H1 (cell line): Measurements from ENCODE around the gene CHI3L1. TPM values are rescaled to one million over a fixed set of nuclear protein-coding genes. Genes with fewer than 3 reads are reported as not detected.

Experiments
- CTCF ChIA-PET: fragments of 300-600 bp; sonication (Branson Sonifier 250); formaldehyde crosslinking; loops from one replicate; lab custom pipeline; 2021; ENCODE audit not compliant: partially characterized antibody; lab: Charles Lee
- POLR2A ChIA-PET: fragments of 300-600 bp; sonication (Branson Sonifier 250); formaldehyde crosslinking; loops from one replicate; lab custom pipeline; 2021; ENCODE audit warnings: inconsistent platforms; ENCODE audit not compliant: partially characterized antibody; lab: Charles Lee
- DNase-seq, 2 experiments: peaks; one replicate each; pipeline versions ENCODE4 v3.0.0 to v3.0.0-alpha.2; 2010 to 2022; ENCODE audit warnings: low spot score in 2 of 2, low read depth in 1 of 2, mixed read lengths in 1 of 2
- FAIRE-seq: peaks from 2 replicates; lab custom pipeline; 2011; peaks lifted over from hg19 to GRCh38; lab: Jason Lieb, UNC
- H2AFZ ChIP-seq: 2 replicates; pipeline ENCODE4 v1.8.1; 2012; ENCODE audit warnings: low read length, inconsistent platforms
- H2AK5ac ChIP-seq: 2 replicates; pipeline ENCODE4 v1.6.1; 2013; ENCODE audit warnings: low read depth, low read length
- H2BK120ac ChIP-seq: replicated peaks from 2 replicates; pipeline ENCODE3; 2013; ENCODE audit warnings: low read depth, low read length, inconsistent platforms
- H2BK12ac ChIP-seq: 2 replicates; pipeline ENCODE4 v1.6.1; 2013; ENCODE audit warnings: low read depth, low read length
- H2BK15ac ChIP-seq: 2 replicates; pipeline ENCODE4 v1.6.1; 2013; ENCODE audit warnings: low read length
- H2BK20ac ChIP-seq: 2 replicates; pipeline ENCODE4 v1.6.1; 2013; ENCODE audit warnings: low read length
- H2BK5ac ChIP-seq: 2 replicates; pipeline ENCODE4 v1.6.1; 2013; ENCODE audit warnings: low read depth, low read length
- H3K14ac ChIP-seq: 2 replicates; pipeline ENCODE4 v1.6.1; 2013; ENCODE audit warnings: inconsistent platforms; ENCODE audit not compliant: insufficient read length
- H3K18ac ChIP-seq: 2 replicates; pipeline ENCODE4 v1.6.1; 2013; ENCODE audit warnings: low read length; ENCODE audit errors: extremely low read depth
- H3K23ac ChIP-seq: 2 replicates; pipeline ENCODE4 v1.6.1; 2013; ENCODE audit warnings: inconsistent platforms; ENCODE audit not compliant: insufficient read length
- H3K23me2 ChIP-seq: 2 replicates; pipeline ENCODE4 v1.6.1; 2013; ENCODE audit warnings: low read depth, low read length
- H3K27ac ChIP-seq: 2 replicates; pipeline ENCODE4 v1.6.1; 2011; ENCODE audit warnings: low read depth, low read length, inconsistent platforms
- H3K27me3 ChIP-seq, 4 experiments: replicated peaks in 1 of 4; 1 replicate in 1 of 4; 2 replicates in 3 of 4; pipeline versions ENCODE4 v1.6.1 to v1.8.1; 2011 to 2013; ENCODE audit warnings: low read length in 3 of 4, mild to moderate bottlenecking in 3 of 4, inconsistent platforms in 2 of 4, mixed read lengths in 2 of 4, moderate library complexity in 1 of 4; ENCODE audit not compliant: control insufficient read depth in 3 of 4, insufficient read depth in 3 of 4; ENCODE audit errors: extremely low read depth in 1 of 4
- H3K36me3 ChIP-seq, 4 experiments: 2 replicates each; pipeline versions ENCODE4 v1.6.1 to v1.8.1; 2011 to 2013; ENCODE audit warnings: mild to moderate bottlenecking in 4 of 4, low read length in 3 of 4, moderate library complexity in 2 of 4, control low read depth in 1 of 4, inconsistent platforms in 1 of 4; ENCODE audit not compliant: insufficient read depth in 4 of 4, control insufficient read depth in 2 of 4
- H3K4ac ChIP-seq: replicated peaks from 2 replicates; pipeline ENCODE3; 2013; ENCODE audit warnings: low read length, low read depth, mixed read lengths, inconsistent platforms; ENCODE audit not compliant: insufficient read length
- H3K4me1 ChIP-seq, 4 experiments: replicated peaks in 1 of 4; 1 replicate in 1 of 4; 2 replicates in 3 of 4; pipeline versions ENCODE4 v1.6.1 to v1.8.1; 2011 to 2013; ENCODE audit warnings: low read length in 3 of 4, inconsistent platforms in 2 of 4, mixed read lengths in 1 of 4; ENCODE audit not compliant: insufficient read depth in 4 of 4, control insufficient read depth in 3 of 4
- H3K4me2 ChIP-seq, 2 experiments: 2 replicates each; pipeline versions ENCODE4 v1.6.1 to v1.8.1; 2011 to 2013; ENCODE audit warnings: low read depth in 2 of 2, low read length in 2 of 2, control low read depth in 1 of 2, inconsistent platforms in 1 of 2, mild to moderate bottlenecking in 1 of 2; ENCODE audit not compliant: insufficient read depth in 1 of 2
- H3K4me3 ChIP-seq, 4 experiments: fragments of 200-600, 300-600 bp in 1 of 4; sonication (generic), shearing (Covaris generic), sonication (Bioruptor Twin) in 1 of 4; 2 replicates each; pipeline versions ENCODE4 v1.5.1 to v1.8.1; 2011 to 2016; ENCODE audit warnings: low read length in 4 of 4, low read depth in 3 of 4, control low read depth in 2 of 4, inconsistent platforms in 2 of 4, mild to moderate bottlenecking in 2 of 4, mixed read lengths in 1 of 4, moderate library complexity in 1 of 4; ENCODE audit not compliant: insufficient read depth in 2 of 4; ENCODE audit errors: extremely low read depth in 1 of 4
- H3K56ac ChIP-seq: replicated peaks from 2 replicates; pipeline ENCODE3; 2013; ENCODE audit warnings: low read depth, mild to moderate bottlenecking, mixed read lengths, low read length, inconsistent platforms; ENCODE audit not compliant: insufficient read length
- H3K79me1 ChIP-seq: 2 replicates; pipeline ENCODE4 v1.6.1; 2013; ENCODE audit warnings: low read depth, low read length, control low read depth
- H3K79me2 ChIP-seq, 2 experiments: 2 replicates each; pipeline versions ENCODE4 v1.6.1 to v1.8.1; 2012 to 2013; ENCODE audit warnings: low read length in 2 of 2, mild to moderate bottlenecking in 2 of 2, inconsistent platforms in 1 of 2; ENCODE audit not compliant: insufficient read depth in 2 of 2, control insufficient read depth in 1 of 2
- H3K9ac ChIP-seq, 4 experiments: replicated peaks in 1 of 4; 1 replicate in 1 of 4; 2 replicates in 3 of 4; pipeline versions ENCODE4 v1.6.1 to v1.8.1; 2011 to 2013; ENCODE audit warnings: low read depth in 3 of 4, low read length in 3 of 4, control low read depth in 2 of 4, mild to moderate bottlenecking in 2 of 4, moderate library complexity in 2 of 4, inconsistent platforms in 1 of 4; ENCODE audit errors: extremely low read depth in 1 of 4
- H3K9me3 ChIP-seq, 2 experiments: 2 replicates each; pipeline versions ENCODE4 v1.6.1 to v1.8.1; 2012 to 2013; ENCODE audit warnings: mild to moderate bottlenecking in 2 of 2, moderate library complexity in 2 of 2, control low read depth in 1 of 2, inconsistent platforms in 1 of 2, low read depth in 1 of 2, low read length in 1 of 2, mixed read lengths in 1 of 2; ENCODE audit not compliant: insufficient read depth in 2 of 2
- H4K20me1 ChIP-seq, 2 experiments: replicated peaks in 1 of 2; 2 replicates each; pipeline versions ENCODE3 to v1.8.1; 2011 to 2013; ENCODE audit warnings: inconsistent platforms in 2 of 2, low read length in 2 of 2, mild to moderate bottlenecking in 1 of 2; ENCODE audit not compliant: insufficient read depth in 2 of 2, control insufficient read depth in 1 of 2
- H4K5ac ChIP-seq: 2 replicates; pipeline ENCODE4 v1.6.1; 2013; ENCODE audit warnings: low read length, low read depth, mixed read lengths, inconsistent platforms; ENCODE audit not compliant: insufficient read length
- H4K8ac ChIP-seq: 2 replicates; pipeline ENCODE4 v1.8.0; 2013; ENCODE audit warnings: mild to moderate bottlenecking, moderate library complexity, low read length, inconsistent platforms; ENCODE audit not compliant: insufficient read depth; ENCODE audit errors: extremely low read depth
- H4K91ac ChIP-seq: replicated peaks from 2 replicates; pipeline ENCODE3; 2013; ENCODE audit warnings: low read length, mixed read lengths, inconsistent platforms; ENCODE audit not compliant: insufficient read length
- ATF2 ChIP-seq: IDR thresholded peaks from 2 replicates; pipeline ENCODE4 v1.6.1; 2012; ENCODE audit warnings: low read length, inconsistent platforms
- CBX5 ChIP-seq: fragments of 300-800, 300-1000 bp; sonication (generic); IDR thresholded peaks from 2 replicates; pipeline ENCODE4 v1.7.1; 2016; ENCODE audit warnings: antibody characterized with exemption, low read length, low read depth
- CHD2 ChIP-seq: IDR thresholded peaks from 2 replicates; pipeline ENCODE4 v1.6.1; 2012; ENCODE audit warnings: low read length, improper control_type of control experiment
- CREB1 ChIP-seq: IDR thresholded peaks from 2 replicates; pipeline ENCODE4 v1.6.1; 2012; ENCODE audit warnings: inconsistent platforms
- CTCF ChIP-seq, 3 experiments: IDR thresholded peaks; 1 replicate in 2 of 3; 2 replicates in 1 of 3; pipeline versions ENCODE4 v1.5.1 to v1.6.1; 2011; ENCODE audit warnings: low read length in 3 of 3, mild to moderate bottlenecking in 3 of 3, inconsistent platforms in 2 of 3, low read depth in 1 of 3, moderate library complexity in 1 of 3; ENCODE audit not compliant: insufficient read depth in 1 of 3; ENCODE audit errors: control extremely low read depth in 1 of 3
- HDAC6 ChIP-seq: IDR thresholded peaks from one replicate; pipeline ENCODE4 v1.7.1; 2012; ENCODE audit warnings: low read depth, mild to moderate bottlenecking, inconsistent platforms, low read length, moderate library complexity
- RXRA ChIP-seq: IDR thresholded peaks from 2 replicates; pipeline ENCODE4 v1.6.1; 2011; ENCODE audit warnings: low read depth, mild to moderate bottlenecking, low read length, moderate library complexity; ENCODE audit not compliant: insufficient read depth
- TAF1 ChIP-seq: IDR thresholded peaks from 2 replicates; pipeline ENCODE4 v1.6.1; 2011; ENCODE audit warnings: mild to moderate bottlenecking, low read depth, low read length
- WGBS, 2 experiments: shearing (Covaris generic) in 1 of 2; methylation state at CpG; one replicate each; pipeline versions ENCODE4 v1.1.6 to v1.1.7; 2013 to 2015; ENCODE audit warnings: low lambda C conversion rate in 2 of 2, mixed read lengths in 2 of 2, inconsistent platforms in 1 of 2, low coverage in 1 of 2, missing lambda C conversion rate in 1 of 2; ENCODE audit not compliant: insufficient replicate concordance in 2 of 2, insufficient coverage in 1 of 2, insufficient read length in 1 of 2; ENCODE audit errors: extremely low coverage in 1 of 2, missing lambda C conversion rate in 1 of 2; 5-methylcytosine and 5-hydroxymethylcytosine counted together
- polyA plus RNA-seq, 7 experiments: library from polyadenylated mRNA; depleted of rRNA in 3 of 7; stranded (reverse) in 5 of 7; unstranded in 2 of 7; fragments of >200 nt in 5 of 7; fragments of 200-250 nt in 2 of 7; gene quantifications; 1 replicate in 5 of 7; 2 replicates in 1 of 7; 4 replicates in 1 of 7; pipeline versions ENCODE4 v1.2.1 to v1.2.3, GENCODE V29; 2011 to 2013; ENCODE audit warnings: missing spikeins in 2 of 7, mixed read lengths in 2 of 7
- total RNA-seq: library from RNA; stranded (reverse); fragmentation: NEBNext Ultra II Directional; extraction: Animal tissue kit (Norgen Biotek cat#: 25700); gene quantifications from 2 replicates; pipeline ENCODE4 v1.2.1, GENCODE V29; 2021

Gene CHI3L1
- total and polyA plus RNA-seq, 2 of the 8 experiments (the other 6 are each of a cell fraction or from before 2014, with no cell fraction given): 1.0 TPM; not detected in 1

GRCh38 chr1:203169770-203170520, 16.6 kb downstream of the CHI3L1 start:
- ChIA-PET CTCF (interaction anchor here (0.7 to 16.8 kb wide), 14 partner anchors 11 to 131 kb away, joined by 3 to 511 read pairs (median 36); partner anchors contain the start of genes ADORA1, CHI3L1 and MYOG), POLR2A (no interaction called here)
- no peaks in the 10 kb centered on the region for H3K79me1 ChIP-seq
- TF ChIP-seq CTCF (IDR thresholded peaks at IDR 0.05; ENCODE audit: control extremely low read depth in 1 of 3, insufficient read depth in 1 of 3, low read depth in 1 of 3, low read length in 3 of 3): no peak
- no peak for TF ChIP-seq CREB1
- no peak for TF ChIP-seq CHD2
- TF ChIP-seq HDAC6: no peak
- TF ChIP-seq CBX5: no peak
- TF ChIP-seq TAF1: no peak
- no peak for TF ChIP-seq RXRA
- TF ChIP-seq ATF2: no peak

More at GRCh38 chr1:203169770-203170520, 16.6 kb downstream of the CHI3L1 start:
- H3K4me2 ChIP-seq: no peak overlapping the region
- no peak overlapping the region for H2AFZ ChIP-seq
- H3K14ac ChIP-seq: no peak overlapping the region
- no peak overlapping the region for H4K5ac ChIP-seq
- no peaks in the 10 kb centered on the region for H3K79me2 ChIP-seq
- DNase-seq (no peak), FAIRE-seq (no peak)
- 94% methylated on average over 21 of the region's 21 CpGs; no CpG with 5 or more reads in 1 of the 2 experiments for WGBS, 2 experiments
- H2BK12ac ChIP-seq: no peak overlapping the region
- no peak overlapping the region for H3K23ac ChIP-seq
- no peak overlapping the region for H3K9ac ChIP-seq
- no peak overlapping the region for H3K27ac ChIP-seq
- H2BK5ac ChIP-seq: no peak overlapping the region; the same call in 1 of the 2 replicates
- H3K18ac ChIP-seq: no peak overlapping the region
- no peaks in the 10 kb centered on the region for H3K36me3 ChIP-seq
- no peak overlapping the region for H4K8ac ChIP-seq
- no peaks in the 10 kb centered on the region for H3K23me2 ChIP-seq
- H4K91ac ChIP-seq: no peak overlapping the region
- no peak overlapping the region for H2BK120ac ChIP-seq
- no peak overlapping the region for H2BK15ac ChIP-seq
- no peak overlapping the region for H3K4ac ChIP-seq
- H3K9me3 ChIP-seq: no peaks in the 10 kb centered on the region
- no peak overlapping the region for H3K56ac ChIP-seq
- no peak overlapping the region for H2AK5ac ChIP-seq
- no peak overlapping the region for H3K4me3 ChIP-seq
- no peaks in the 10 kb centered on the region for H4K20me1 ChIP-seq
- no peaks in the 10 kb centered on the region for H3K27me3 ChIP-seq
- no peak overlapping the region for H2BK20ac ChIP-seq
- peaks cover 0 to 7% (median 0%) of the 10 kb centered on the region in 4 experiments; a peak in 3 of 7 replicates for H3K4me1 ChIP-seq
